ENCODE data around the gene FUCA2. TPM values are rescaled to one million over a fixed set of nuclear protein-coding genes. Genes with fewer than 3 reads are reported as not detected.

FUCA2 gene
- total and polyA plus RNA-seq, 2 of the 8 experiments (the other 6 are each of a cell fraction or from before 2014, with no cell fraction given) = 24.2 to 47.2 TPM

DNA sequence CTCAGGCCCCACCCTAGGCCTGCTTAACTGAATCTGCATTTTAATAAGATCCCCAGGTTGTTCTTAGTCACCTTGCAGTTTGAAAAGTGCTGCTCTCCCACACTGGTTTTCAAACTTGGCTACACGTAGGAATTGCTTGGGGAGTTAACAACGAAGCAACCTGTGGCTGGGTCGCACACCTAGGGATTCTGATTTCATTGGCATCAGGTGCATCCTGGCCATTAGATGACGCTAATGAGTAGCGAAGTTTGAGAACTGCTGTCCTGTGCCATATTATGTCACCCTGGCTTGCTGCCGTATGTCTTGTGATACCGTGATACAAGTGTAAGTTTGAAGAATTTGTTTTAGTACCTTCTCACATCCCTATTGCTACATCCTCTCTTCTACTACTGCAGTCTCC is 28.2 kb upstream of the FUCA2 start:
- Histone ChIP-seq H4K8ac (ENCODE audit: extremely low read depth, insufficient read depth, low read length) (no peak overlapping the region), H3K14ac (ENCODE audit: insufficient read length) (no peak overlapping the region), H2BK15ac (ENCODE audit: low read length) (no peak overlapping the region), H2AFZ (ENCODE audit: low read length) (no peak overlapping the region), H3K23ac (ENCODE audit: insufficient read length) (no peak overlapping the region), H4K5ac (ENCODE audit: insufficient read length, low read depth, low read length) (no peak overlapping the region), H3K79me2 (ENCODE audit: control insufficient read depth in 1 of 2, insufficient read depth in 2 of 2, low read length in 2 of 2) (no peaks in the 10 kb centered on the region), H3K18ac (ENCODE audit: extremely low read depth, low read length) (no peak overlapping the region), H3K9ac (replicated peaks in 1 of 4; ENCODE audit: extremely low read depth in 1 of 4, low read depth in 3 of 4, low read length in 3 of 4) (no peak overlapping the region), H3K36me3 (ENCODE audit: control insufficient read depth in 2 of 4, insufficient read depth in 4 of 4, low read length in 3 of 4) (no peaks in the 10 kb centered on the region), H4K91ac (replicated peaks; ENCODE audit: insufficient read length, low read length) (no peak overlapping the region), H3K56ac (replicated peaks; ENCODE audit: insufficient read length, low read depth, low read length) (no peak overlapping the region), H3K9me3 (ENCODE audit: insufficient read depth in 2 of 2, low read depth in 1 of 2, low read length in 1 of 2) (no peaks in the 10 kb centered on the region), H4K20me1 (replicated peaks in 1 of 2; ENCODE audit: control insufficient read depth in 1 of 2, insufficient read depth in 2 of 2, low read length in 2 of 2) (no peaks in the 10 kb centered on the region), H3K4me2 (ENCODE audit: insufficient read depth in 1 of 2, low read depth in 2 of 2, low read length in 2 of 2) (peak overlapping the region in 1 of 2 experiments; percentile 7; a peak in 2 of 4 replicates), H2BK20ac (ENCODE audit: low read length) (no peak overlapping the region), H3K27me3 (replicated peaks in 1 of 4; ENCODE audit: control insufficient read depth in 3 of 4, extremely low read depth in 1 of 4, insufficient read depth in 3 of 4, low read length in 3 of 4) (peaks cover 2 to 30% (median 22%) of the 10 kb centered on the region in 4 experiments), H2BK5ac (ENCODE audit: low read depth, low read length) (no peak overlapping the region), H2BK120ac (replicated peaks; ENCODE audit: low read depth, low read length) (no peak overlapping the region), H3K79me1 (ENCODE audit: low read depth, low read length) (no peaks in the 10 kb centered on the region), H3K4ac (replicated peaks; ENCODE audit: insufficient read length, low read depth, low read length) (no peak overlapping the region), H2BK12ac (ENCODE audit: low read depth, low read length) (no peak overlapping the region), H3K4me1 (replicated peaks in 1 of 4; ENCODE audit: control insufficient read depth in 3 of 4, insufficient read depth in 4 of 4, low read length in 3 of 4) (peaks cover 6 to 11% (median 10%) of the 10 kb centered on the region in 4 experiments), H3K23me2 (ENCODE audit: low read depth, low read length) (peaks cover 7% of the 10 kb centered on the region; the same call in 1 of the 2 replicates), H3K27ac (ENCODE audit: low read depth, low read length) (no peak overlapping the region), H2AK5ac (ENCODE audit: low read depth, low read length) (no peak overlapping the region), H3K4me3 (ENCODE audit: extremely low read depth in 1 of 4, insufficient read depth in 2 of 4, low read depth in 3 of 4, low read length in 4 of 4) (no peak overlapping the region)
- peak; percentile 47 to 53 for TF ChIP-seq RAD21 (IDR thresholded peaks at IDR 0.05 in 1 of 2, conservative IDR thresholded peaks at IDR 0.05 in 1 of 2; ENCODE audit: low read depth in 2 of 2, low read length in 2 of 2)
- TF ChIP-seq, protein P1, sequence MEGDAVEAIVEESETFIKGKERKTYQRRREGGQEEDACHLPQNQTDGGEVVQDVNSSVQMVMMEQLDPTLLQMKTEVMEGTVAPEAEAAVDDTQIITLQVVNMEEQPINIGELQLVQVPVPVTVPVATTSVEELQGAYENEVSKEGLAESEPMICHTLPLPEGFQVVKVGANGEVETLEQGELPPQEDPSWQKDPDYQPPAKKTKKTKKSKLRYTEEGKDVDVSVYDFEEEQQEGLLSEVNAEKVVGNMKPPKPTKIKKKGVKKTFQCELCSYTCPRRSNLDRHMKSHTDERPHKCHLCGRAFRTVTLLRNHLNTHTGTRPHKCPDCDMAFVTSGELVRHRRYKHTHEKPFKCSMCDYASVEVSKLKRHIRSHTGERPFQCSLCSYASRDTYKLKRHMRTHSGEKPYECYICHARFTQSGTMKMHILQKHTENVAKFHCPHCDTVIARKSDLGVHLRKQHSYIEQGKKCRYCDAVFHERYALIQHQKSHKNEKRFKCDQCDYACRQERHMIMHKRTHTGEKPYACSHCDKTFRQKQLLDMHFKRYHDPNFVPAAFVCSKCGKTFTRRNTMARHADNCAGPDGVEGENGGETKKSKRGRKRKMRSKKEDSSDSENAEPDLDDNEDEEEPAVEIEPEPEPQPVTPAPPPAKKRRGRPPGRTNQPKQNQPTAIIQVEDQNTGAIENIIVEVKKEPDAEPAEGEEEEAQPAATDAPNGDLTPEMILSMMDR (IDR thresholded peaks at IDR 0.05; ENCODE audit: control extremely low read depth in 1 of 3, insufficient read depth in 1 of 3, low read depth in 1 of 3, low read length in 3 of 3) = peak; percentile 30 to 83 (median 49); a peak in 3 of 4 replicates
- TF ChIP-seq EGR1 (IDR thresholded peaks at IDR 0.05; ENCODE audit: borderline replicate concordance, low read depth, low read length) = no peak
- TF ChIP-seq NRF1 (IDR thresholded peaks at IDR 0.05; ENCODE audit: low read depth, low read length) = no peak
- WGBS, 2 experiments (ENCODE audit: extremely low coverage in 1 of 2, insufficient coverage in 1 of 2, insufficient read length in 1 of 2, insufficient replicate concordance in 2 of 2, low coverage in 1 of 2, low lambda C conversion rate in 2 of 2, missing lambda C conversion rate in 1 of 2) = 24% methylated on average over 7 of the region's 7 CpGs; no CpG with 5 or more reads in 1 of the 2 experiments
- FAIRE-seq = peak; percentile 36
- CTCF ChIA-PET (ENCODE audit: partially characterized antibody) = interaction anchor here (0.6 to 9.9 kb wide), 11 partner anchors 9 to 498 kb away, joined by 3 to 77 read pairs (median 3); partner anchors contain the start of gene FUCA2
- no peak for DNase-seq (ENCODE audit: low read depth in 1 of 2, low spot score in 2 of 2)
- POLR2A ChIA-PET (ENCODE audit: partially characterized antibody) = no interaction called here

All from H1 (cell line).